GM13977 (cell line): ENCODE results near the gene MMP25.

ENCODE experiments used
- DNase-seq: peaks from one replicate; pipeline ENCODE4 v3.0.0; 2012; ENCODE audit warnings: low spot score
- in situ Hi-C: fragments of 300-500 bp; cut with MboI; formaldehyde crosslinking; loops from one replicate; pipeline ENCODE4 v1.12.0; 2022; ENCODE audit warnings: low sequenced_read_pairs, low pct_unique_long_range_greater_than_20kb, mixed read lengths, inconsistent platforms; ENCODE audit not compliant: unreplicated experiment
- TF ChIP-seq, protein P1 (sequence below): IDR thresholded peaks from 2 replicates; pipeline ENCODE4 v1.5.1; 2012; ENCODE audit warnings: mild to moderate bottlenecking, control low read depth; ENCODE audit not compliant: insufficient read depth; ENCODE audit errors: extremely low read depth, missing control alignments

The MMP25 gene, protein sequence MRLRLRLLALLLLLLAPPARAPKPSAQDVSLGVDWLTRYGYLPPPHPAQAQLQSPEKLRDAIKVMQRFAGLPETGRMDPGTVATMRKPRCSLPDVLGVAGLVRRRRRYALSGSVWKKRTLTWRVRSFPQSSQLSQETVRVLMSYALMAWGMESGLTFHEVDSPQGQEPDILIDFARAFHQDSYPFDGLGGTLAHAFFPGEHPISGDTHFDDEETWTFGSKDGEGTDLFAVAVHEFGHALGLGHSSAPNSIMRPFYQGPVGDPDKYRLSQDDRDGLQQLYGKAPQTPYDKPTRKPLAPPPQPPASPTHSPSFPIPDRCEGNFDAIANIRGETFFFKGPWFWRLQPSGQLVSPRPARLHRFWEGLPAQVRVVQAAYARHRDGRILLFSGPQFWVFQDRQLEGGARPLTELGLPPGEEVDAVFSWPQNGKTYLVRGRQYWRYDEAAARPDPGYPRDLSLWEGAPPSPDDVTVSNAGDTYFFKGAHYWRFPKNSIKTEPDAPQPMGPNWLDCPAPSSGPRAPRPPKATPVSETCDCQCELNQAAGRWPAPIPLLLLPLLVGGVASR

DNA sequence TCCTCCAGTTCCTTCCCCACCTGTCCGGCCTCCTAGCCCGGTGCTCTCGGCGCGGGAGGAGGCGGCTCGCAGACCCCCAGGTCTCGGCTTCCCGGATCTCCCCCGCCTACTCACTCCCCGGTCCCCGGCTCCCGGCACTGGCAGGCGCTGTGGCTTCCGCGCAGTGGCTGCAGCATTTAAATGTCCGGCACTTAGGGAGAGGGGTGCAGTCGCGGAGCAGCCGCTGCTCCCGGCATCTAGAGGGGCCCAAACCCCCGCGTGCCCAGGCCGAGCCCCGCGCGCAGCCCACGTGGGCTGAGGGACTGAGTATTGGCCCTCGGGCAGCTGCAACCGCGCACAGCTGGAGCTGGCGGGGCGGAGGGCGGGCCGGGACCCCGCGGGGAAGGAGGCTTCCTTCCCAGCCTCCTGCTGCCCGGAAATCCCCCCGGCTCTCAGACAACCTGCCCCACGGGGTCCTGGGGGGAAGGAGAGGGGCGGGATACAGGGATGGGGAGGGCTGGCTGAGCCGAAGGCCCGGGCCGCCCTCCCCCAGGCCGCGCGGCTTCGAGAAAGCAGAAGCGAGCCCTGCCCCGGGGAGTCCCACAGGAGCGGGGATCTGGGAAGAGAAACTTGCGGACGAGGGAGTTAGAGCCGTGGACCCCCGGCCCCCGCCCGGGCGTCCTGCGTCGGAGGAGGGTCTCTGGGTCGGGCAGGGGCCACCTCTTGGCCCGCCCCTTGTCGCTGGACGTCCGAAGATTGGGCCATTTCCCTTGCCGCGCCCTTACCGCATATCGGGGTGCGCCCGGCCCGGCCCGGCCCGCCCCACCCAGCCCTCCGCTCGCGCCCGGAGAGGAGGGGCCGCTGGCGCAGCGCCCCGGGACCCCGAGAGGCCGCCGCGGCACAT lies at the start of gene MMP25:
Gene MMP25, plus strand, starts transcription at position 804 of the 883 bp plus-strand sequence. CDS start 357 bp downstream, outside the sequence.
- in situ Hi-C loops: no loop called here

DNA sequence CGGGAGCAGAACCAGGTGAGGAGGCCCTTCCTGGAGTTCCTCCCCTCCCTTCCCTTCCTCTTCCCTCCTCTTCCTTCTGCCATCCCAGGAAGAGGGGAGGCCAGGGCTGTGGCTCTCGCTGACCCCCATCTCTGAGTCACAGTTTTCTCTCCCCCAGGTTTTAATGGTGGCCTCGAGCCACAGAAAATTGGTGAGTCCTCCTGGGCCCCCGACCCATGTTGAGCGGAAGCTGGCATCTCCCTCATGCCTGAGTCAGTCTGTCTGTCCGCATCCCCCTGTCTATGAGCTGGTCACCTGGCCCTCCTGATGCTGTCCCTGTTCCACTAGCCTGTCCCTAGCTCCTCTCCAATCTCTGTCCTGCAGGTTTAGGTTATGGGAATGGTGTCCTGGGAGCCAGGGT lies 46.4 kb upstream of the MMP25 start:
- in situ Hi-C loops: no loop called here
- TF ChIP-seq, protein P1, sequence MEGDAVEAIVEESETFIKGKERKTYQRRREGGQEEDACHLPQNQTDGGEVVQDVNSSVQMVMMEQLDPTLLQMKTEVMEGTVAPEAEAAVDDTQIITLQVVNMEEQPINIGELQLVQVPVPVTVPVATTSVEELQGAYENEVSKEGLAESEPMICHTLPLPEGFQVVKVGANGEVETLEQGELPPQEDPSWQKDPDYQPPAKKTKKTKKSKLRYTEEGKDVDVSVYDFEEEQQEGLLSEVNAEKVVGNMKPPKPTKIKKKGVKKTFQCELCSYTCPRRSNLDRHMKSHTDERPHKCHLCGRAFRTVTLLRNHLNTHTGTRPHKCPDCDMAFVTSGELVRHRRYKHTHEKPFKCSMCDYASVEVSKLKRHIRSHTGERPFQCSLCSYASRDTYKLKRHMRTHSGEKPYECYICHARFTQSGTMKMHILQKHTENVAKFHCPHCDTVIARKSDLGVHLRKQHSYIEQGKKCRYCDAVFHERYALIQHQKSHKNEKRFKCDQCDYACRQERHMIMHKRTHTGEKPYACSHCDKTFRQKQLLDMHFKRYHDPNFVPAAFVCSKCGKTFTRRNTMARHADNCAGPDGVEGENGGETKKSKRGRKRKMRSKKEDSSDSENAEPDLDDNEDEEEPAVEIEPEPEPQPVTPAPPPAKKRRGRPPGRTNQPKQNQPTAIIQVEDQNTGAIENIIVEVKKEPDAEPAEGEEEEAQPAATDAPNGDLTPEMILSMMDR: no peak
- DNase-seq: no peak

More for the DNA sequence above, at the start of gene MMP25:
- peak; percentile 82 for DNase-seq
- TF ChIP-seq, protein P1: no peak

DNA sequence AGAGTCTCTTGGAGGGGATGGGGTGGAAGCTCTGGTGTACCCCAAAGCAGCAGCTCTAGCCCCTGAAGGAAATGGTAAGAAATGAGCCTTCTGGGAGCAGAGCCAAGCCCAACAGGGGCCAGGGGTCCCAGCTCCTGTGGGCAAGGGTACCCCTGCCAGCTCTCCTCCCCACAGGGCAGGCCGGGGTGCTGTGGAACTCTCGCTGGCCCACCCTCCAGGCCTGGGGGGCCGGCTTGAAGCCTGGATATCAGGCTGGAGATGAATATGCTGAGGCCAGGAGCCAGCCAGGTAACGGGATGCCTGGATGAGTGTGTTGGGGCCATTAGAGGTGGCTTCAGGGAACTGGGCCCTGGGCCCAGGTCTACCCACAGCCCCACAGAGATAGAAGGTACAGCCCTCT lies 45.8 kb upstream of the MMP25 start:
- in situ Hi-C loops: no loop called here
- DNase-seq: no peak
- TF ChIP-seq, protein P1: no peak

DNA sequence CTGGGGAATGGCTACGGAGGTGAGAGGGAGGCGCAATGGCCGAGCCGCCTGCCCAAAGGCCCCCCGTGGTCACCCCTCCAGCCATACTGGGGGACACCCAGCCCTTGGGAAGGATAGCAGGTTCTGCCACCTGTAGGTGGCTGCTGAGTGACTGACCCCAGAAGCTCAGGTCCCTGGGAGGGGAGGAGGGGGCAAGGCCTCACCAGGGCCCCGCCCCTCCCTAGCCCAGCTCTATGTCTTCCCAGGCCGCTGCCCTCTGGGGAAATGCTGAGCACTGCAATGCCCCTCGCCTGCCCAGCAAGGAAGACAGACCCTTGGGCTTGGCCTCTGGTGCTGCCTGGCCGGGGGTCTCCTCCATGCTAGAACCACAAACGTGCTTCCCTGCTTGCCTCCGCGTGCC lies 45.0 kb upstream of the MMP25 start:
- TF ChIP-seq, protein P1: no peak
- no peak for DNase-seq
- in situ Hi-C loops: no loop called here

DNA sequence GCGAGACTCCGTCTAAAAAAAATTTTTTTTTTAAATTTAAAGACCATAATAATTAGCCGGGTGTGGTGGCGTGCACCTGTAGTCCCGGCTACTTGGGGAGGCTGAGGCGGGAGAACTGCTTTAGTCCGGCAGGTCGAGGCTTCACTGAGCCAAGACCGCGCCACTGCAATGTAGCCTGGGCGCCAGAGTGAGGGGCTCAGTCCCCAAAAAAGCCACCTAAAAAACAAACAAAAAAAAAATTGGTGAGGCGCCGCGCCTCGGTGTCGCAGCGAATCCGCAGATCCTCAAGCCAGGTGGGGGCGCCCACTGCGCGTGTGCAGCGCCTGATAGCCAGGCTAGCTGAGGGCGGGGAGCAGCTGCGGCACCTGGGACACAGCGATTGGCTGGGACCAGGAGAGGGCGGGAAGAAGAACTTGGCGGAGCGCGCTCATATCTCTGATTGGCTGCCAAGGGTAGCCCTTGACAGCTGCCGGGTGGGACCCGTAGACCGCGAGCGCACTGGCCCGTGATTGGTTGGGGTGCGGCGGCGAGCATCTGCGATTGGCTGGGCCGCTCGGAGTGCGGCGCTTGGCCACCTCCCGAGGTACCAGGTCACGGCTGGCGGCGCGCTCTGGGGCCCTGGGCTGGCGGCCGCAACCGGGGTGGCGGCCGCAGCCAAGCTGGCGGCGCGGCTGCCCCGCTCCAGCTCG lies 42.6 kb upstream of the MMP25 start:
- in situ Hi-C loops: no loop called here
- TF ChIP-seq, protein P1: peak; percentile 86
- peak; percentile 100 for DNase-seq

DNA sequence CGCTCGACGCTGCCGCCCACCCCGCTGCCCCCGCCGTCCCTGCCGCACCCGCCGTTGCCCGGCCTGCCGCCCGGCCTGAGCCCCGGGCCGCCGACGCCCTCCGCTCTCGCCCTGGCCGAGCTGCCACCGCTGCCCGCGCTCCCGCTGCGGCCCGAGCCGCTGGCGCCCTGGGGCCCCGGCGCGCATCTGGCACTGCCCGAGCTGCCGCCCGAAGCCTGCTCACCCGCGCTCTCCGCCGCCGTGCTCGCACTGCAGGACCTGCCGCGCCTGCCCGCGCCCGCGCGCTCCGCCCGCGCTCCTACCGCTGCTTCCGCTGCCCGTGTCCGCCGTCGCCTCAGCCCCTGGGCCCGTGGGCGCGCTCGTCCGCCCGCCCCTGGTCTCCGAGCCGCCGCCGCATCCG lies 42.0 kb upstream of the MMP25 start:
- in situ Hi-C loops: no loop called here
- TF ChIP-seq, protein P1: no peak
- DNase-seq: no peak
